NCI-H1694 (cell line): ENCODE data around the gene IKZF1.

Experiments
- DNase-seq: peaks from one replicate; lab custom pipeline; 2025; lab: John Stamatoyannopoulos, UW

The IKZF1 gene

DNA sequence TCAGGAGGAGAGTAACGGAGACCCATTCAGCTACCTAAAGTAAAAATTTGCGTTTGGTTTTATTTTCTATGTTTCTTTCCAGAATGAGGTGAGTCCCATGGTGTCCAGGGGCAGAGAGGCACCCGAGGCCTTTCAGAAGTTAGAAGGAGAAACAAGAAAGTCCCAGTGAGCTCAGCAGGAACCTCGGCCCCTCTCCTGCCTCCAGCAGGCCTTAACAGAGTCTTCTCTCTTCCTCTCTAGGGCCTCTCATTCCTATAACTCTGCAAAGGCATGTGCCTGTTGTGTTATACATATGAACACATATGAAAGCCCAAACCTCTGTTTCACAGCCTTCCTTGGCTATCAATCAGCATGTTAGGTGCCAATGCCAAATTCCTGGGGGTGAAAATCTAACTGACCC is 20.8 kb upstream of the IKZF1 start:
- no peak for DNase-seq

DNA sequence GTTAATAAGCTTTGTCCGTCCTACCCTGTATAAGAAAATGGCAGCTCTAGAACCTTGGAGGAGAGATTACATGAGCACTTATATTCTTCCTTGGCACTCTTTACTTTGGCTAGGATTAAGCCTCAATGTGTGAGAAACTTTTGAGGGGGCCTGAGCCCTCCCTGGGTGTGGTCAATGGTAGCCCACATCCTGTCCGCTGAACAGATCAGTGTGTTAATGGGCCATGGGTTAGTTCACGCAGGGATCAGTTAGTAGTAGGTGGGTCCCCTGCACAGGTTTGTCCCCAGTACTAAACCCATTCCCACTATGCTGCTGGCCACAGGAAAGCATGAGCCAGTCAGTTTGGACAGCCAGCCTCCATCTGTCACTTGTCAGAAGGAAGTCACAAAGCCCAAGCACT is 20.2 kb upstream of the IKZF1 start:
- DNase-seq = no peak

DNA sequence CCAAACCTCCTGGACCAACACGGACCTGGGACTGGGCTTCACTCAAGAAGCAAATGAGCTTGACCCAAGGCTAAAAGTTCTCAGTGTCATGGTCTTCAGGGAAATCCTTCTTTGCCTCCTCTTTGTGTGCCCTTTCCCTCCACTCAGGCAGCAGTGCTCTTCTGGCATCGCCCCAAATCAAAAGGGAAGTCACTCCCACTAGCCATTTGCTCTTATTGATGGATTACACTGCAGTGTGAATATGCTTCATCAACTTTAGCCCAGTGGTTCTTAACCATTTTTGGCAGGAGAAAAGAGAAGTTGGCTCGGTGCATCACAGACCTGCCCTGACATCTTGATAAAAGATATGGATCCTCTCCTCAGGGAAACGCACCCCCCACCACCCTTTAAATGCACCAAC is 19.2 kb upstream of the IKZF1 start:
- no peak for DNase-seq

DNA sequence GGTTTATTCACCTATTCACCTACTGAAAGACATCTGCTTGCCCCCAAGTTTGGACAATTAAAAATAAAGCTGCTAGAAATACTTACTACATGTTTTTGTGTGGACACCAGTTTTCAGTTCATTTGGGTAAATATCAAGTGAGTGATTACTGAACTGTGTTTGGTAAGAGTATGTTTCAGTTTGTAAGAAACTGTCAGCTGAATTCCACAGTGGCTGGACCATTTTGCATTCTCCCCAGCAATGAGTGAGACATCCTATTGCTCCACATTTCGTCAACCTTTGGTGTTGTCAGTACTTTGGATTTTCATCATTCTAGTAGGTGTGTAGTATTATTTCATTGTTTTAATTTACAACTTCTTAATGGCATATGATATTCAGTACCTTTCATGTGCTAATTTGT is 17.4 kb upstream of the IKZF1 start:
- no peak for DNase-seq

DNA sequence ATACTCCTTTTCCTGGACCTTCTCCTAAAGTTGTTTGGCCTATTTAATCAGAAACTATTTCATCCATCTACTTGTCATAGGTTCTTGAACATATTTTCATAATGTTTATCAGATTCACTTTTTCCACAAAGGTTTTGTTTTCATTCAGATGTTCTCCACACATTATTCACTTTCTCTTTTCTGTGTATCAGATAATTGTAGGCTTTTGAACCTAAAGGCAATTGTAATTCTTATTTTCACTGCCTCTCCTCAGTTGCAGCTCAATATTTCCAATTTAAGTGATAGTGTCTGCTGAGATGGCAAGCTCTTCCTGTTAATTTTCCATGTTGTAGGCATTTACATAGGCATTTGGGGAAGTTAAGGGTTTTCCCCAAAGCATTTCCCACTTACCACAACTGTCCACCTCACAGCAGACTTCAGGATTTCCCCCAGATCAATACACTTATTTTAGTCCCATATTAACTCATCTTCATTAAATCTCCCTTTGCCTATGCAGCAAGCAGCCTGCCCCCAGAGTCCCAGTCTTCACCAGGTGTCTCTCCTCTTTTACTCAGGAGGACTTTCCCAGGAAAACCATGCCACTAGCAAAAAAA is 12.3 kb upstream of the IKZF1 start:
- no peak for DNase-seq

DNA sequence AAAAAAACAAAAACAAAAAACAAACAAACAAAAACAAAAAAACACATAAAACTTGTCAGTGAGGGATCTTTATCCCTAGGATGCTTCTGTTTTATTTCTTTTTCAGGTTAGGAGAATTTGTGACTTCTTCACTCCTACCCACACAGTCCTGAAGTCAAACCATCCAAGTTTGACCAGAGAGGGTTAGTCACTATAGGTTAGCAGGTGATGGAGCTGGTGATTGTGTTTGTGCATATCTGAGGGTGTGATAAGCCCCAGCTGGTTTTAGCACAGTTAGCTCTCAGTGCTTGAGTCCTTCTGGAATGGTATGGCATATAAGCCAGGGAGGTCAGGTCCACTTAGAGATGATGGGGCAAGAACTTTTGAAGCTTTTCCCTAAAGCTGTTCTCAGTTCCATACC is 11.8 kb upstream of the IKZF1 start:
- no peak for DNase-seq

DNA sequence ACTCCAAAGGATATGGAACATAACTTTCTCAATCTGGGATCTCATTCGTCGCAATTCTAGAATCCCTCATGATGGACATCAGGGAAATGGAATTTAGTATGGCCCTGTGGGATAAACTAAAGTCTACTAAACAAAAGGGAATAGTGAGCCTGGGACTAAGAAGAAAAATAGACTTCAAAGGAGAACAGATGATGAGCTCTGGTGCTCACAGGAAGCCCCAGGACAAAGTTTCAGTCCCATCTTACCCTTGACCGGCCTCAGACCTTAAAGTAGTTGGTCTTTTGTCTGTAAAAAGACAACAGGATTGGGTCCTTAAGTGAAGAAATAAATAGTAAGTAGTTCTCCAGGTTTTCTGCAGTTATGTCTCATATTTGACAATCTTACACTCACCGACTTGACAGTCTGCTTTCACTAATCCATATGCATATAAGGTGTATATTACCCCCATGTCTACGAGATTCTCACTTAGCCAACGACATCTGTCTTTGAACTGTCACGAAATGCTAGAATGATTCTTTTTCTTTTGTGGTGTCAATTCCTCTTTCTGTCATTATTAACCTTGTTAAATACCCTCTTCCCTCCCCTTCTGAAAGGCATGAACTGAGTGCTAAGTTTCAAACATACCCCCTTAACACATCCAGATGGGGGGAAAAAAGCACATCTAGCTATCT is 10.9 kb upstream of the IKZF1 start:
- no peak for DNase-seq

DNA sequence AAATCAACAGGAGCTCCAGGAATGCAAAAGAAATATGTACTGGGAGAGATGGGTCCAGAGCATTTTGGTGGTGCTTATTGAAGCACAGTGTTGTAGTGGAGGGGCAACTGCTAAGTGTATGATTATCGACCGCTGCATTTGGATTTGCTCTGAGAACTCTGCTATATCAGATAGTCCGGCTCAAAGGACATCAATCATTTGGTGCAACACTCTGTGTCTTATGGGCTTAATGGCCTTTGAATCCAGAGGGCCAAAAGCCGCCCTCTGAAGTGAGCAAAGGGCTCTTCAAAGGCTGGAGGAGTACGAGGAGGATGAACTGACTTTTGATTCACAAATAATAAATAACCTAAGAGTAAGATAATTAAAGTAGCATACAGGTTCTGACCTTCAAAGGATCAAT is 9.4 kb upstream of the IKZF1 start:
- no peak for DNase-seq

DNA sequence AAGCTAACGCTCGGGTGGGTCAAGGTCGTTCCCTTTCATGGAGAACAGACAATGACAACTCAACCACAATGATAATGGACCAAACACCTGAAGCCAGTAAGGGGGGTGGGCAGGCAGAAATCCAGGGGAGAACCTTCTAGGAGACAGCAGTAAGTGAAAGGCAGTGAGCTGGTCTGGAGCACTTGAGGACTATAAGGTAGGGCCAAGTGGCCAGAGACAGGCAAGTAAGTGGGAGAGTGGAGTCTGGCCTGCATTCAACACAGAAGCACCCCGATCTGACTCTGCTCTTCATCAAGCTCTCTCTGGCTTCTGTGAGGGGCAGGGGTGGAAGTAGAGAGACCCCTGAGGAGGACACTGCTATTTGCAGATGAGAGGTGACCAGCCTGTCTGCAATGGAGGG is 7.7 kb upstream of the IKZF1 start:
- no peak for DNase-seq

DNA sequence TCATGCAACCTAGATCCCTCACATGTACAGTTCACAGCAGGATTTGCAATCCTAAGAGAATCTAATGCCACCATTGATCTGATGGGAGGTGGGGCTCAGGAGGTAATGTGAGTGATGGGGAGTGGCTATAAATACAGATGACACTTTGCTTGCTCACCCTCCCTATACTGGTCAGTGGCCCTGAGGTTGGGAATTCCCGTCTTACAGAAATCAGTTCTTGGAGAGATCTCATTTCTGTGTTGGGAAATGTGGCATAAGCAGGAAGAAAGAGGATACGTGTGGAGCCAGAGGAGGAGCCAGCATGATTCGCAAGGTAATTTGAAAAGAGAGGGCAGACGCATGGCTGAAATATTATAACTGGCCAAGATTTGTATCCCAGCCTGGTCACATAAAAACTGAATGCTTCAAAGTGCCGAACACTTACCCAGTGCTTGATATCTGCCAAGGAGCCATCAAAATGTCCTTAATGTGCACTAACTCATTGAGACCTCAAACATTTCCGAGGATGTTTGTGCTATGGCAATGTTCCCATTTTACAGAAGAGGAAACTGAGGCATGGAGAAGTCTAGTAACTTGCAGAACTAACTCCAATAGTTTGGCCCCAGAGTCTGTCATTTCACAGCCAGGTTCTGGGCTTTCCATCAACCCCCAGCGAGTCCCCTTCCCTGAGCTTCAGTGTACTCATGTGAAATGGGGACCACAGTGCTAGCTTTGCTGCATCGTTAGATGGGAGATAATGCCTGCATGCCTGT is 5.5 kb upstream of the IKZF1 start:
- DNase-seq = no peak

DNA sequence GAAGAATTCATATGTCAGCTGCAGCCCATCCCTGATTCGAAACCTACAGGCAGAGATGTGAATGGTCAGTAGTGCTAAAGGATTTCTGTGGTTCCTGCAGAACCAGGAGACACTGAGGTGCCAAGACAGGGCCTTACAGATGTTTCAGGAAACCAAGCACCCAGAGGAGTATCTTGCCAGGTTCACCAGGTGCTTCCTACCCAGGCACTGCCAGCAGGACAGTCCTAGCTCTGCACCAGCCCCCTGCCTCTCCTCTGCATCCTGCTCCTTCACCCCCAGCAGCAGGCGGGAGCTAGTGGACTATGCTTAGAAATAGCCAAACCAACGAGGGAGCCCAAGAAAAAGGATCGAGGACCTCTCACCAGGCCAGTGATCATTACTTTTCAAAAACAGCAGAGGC is 4.2 kb upstream of the IKZF1 start:
- no peak for DNase-seq

DNA sequence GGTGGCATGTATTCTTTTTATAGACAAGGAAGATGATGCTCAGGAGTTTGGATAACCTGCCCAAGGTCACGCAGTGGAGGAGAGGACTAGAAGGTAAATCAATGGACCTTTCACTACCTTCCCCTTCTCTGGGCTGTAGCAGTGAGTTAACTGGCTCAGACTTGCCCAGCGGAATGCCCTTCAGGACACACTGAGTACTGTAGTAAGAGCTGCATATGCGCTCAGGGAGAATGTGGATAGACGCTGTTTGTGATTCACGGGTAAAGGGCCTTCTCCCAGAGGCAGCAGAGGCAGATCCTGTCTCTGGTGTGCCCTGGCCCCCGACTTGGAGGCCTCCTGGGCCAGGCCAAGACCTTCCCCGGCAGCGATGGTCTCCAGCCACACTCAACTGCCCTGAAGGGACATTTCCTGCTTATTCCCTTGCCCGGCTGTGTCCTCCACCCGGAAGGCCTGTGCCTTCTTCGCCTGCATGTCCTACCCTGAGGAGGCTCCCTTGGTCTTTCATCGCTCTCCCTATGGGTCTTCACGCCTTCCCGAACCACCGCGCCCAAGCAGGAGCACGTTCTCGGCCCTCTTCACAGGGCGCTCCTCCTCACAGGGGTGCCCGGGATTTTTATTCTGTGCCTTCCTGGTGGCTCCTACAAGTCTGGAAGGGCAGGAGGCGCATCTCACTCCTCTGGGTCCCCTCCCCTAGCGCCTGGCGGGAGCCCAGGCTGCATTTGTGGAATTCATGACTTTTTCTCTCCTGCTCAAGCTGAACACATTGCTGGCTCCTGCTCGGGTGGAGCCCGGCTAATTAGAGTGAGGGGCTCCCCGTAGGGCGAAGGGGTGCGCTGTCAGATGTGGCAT is 1.8 kb upstream of the IKZF1 start:
- DNase-seq = no peak

DNA sequence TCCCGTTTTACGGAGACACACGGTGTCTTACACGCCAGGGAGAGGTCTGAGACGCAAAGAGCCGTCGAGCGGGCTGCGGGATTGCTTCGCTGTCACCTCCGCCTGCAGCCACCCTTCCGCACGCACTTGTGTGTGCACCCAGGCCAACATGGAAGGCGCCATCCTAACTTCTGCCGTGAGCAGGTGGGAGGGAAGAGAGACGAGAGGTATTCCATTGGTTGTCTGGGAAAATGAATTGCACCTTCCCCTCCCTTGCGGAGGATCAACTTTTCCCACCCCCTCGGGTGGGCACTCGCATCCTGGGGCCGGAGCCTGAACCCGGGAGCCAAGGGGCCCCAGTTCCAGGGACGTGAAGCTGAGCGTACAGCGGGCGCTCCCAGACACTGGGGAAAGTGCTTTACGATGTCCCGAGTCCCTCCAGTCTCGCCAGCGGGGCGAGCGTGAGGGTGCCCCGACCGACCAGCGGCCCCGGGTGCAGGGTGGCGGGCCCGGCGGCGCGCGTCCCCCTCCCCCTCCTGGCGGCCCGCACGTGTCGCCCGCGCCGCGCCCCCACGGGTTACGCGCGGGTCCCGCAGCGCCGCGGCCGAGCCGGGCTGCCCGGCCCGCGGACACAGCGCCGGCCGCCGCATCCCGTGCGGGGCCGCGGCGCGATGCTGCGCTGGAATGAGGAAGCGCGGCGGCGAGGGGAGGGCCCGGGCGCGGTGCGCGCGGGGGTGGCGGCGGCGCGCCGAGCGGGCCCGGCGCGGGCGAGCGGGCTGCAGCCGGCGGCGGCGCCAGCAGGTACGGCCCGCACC is 984 bp upstream of the IKZF1 start:
- no peak for DNase-seq

DNA sequence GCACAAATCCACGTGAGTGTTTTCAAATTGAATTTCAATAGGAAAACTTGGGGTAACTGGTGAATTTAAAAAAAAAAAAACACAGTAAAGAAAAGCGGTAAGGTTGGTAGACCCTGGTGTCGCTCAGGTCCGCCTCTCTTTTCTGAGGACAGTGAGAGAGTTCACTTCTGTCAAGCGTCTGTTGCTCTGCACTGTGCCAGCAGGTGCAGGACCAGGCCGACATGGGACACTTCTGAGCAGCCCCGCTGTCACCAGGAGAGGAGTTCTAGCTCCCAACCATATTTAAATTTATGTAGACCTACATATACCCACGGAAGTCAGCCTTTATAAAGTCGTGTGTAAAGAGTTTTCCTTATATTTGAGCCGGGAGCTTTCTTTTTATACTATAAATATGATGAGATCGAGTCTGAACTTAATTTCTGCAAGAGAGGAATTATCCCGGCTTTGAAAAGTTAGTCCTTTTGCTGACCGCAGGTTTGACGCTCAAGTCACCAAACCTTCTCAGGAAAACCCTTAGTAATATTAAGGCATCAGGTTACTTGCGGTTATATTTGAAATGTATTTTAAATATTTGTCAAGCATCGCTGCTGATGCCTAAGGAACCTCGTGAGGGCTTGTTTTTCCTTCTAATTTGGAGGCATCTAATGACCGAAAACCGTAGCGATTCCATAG is 531 bp downstream of the IKZF1 start:
- no peak for DNase-seq

DNA sequence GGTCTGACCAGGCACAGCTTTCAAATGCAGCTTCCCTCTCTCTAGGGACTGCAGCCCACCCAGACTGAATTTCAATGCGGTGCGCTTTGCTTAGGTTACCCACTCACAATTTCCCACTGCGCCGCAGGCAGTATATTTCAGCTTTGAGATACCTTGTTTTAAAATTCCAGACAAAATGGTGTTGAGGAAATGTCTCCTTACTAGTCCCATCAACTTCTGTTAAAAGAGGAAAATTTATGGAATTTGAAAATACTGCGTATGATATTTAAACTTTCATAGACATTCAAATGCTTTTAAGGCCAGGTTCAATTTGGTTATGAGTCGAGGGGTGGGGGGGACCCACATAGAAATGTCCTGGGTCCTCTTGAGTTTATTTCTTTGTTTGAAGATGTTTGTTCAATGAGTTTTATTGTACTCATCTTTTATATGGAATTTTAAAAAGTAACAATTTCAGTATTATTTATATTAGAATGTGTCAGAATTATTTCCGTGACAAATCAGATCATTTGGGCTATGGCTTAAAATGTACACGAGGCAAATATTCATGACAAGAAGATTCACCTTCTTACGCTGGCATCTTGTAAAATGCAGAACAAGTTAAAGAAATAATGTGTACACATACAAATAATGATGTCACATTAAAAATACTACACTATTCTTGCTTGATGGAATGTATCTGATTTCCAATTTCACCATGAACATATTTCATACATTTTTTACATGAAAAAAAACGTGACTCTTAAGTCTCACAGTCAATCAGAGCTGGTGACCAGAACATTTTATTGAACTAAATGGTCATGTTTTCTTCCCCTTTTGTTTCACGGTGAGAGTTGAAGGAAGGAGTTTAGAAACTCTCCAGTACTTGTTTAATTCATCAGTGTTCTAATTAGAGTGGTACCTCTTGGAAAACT is 1.3 kb downstream of the IKZF1 start:
- DNase-seq = no peak

DNA sequence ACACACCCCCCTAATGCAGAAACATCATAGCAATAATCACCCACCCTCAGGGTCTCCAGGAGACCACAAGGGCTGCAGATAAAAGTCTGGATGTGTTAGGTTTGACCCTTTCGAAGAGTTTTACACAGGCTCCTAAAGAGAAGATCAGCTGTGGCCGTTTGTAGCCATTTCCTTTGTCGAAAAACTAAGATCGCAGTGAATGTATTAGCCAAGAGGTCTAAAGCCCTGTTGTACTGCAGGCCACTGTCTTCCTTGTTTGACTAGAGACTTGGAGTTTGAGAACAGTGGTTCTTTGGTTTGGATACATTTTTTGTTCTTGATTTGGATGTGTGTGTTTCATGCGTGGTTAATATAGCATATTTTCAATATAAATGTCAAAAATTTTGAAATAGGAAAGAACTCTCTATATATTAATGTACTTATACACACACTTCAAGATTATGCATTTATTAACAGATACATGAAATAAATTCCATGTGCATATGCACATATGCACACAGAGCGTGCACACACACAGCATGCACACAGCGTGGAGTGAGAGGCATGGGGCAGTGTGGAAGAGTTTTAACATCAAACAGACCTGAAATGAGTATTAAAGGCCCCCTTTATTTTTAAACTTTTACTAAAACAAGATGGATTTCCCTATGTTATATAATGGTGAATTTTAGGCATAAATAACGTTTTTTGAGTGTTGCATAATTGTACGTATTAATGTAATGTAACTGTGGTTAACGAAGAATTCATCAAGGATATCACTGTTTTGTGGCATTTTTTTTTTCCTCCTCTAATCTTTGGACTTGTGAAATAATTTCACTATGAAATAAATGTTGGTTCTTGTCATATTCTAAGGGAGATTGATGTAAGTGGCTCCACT is 2.2 kb downstream of the IKZF1 start:
- DNase-seq = no peak

DNA sequence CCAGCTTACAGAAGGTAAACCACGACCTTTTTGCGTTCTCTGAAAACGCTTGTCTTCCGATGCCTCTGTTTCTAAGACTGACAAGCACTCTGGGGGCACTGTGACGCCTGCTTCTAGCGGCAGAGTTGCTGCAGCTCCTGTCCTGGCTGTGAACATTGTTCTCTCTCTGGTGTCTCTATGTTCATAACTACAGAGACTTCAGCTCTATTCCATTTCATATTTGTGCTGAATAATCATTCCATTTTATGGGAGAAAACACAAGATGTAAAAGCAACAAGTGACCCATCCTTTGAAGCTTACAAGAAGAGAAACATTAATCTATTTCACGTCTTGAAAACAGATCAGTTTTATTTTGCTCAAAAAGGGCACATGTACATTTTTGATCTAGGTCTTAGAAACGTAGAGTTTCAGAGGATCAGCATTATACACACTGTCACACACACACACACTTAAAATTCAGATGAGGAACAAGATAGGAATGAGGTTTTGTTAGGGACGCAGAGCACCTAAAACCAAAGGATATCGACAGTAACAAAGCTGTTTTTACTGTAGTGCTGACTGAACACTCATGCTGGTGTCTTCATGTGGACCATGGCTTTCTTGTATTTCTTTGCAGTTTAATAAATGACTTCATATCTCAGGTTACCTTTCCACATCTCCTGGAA is 3.0 kb downstream of the IKZF1 start:
- no peak for DNase-seq

DNA sequence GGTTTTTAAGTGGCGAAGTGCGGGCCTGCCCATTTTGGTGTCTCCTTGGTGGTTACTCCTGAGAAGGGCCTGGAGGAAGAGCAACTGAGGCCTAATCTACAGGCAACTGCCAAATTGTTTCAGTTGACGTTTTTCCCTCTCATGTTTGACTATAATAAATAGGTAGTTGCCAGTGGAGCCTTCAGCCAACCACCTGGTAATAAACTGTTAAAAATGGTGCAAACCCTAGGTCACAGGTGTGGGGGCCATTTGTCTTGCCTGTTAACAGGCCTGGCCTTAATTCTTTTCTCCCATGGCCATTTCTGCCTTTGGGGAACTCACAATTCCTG is 3.7 kb downstream of the IKZF1 start:
- DNase-seq = no peak
